DOHH2 (cell line): Measurements from ENCODE around the gene CLCA1.

ENCODE experiments used
- CTCF ChIP-seq: fragments of 200-600 bp; sonication (generic); IDR thresholded peaks from one replicate; pipeline ENCODE4 v1.5.1; 2014; ENCODE audit warnings: antibody characterized with exemption, mild to moderate bottlenecking, low read depth, low read length; ENCODE audit not compliant: poor library complexity, severe bottlenecking
- EZH2phosphoT487 ChIP-seq: fragments of 200-600 bp; sonication (generic); IDR thresholded peaks from 2 replicates; pipeline ENCODE4 v1.6.1; 2017; ENCODE audit warnings: borderline replicate concordance, mild to moderate bottlenecking, antibody characterized with exemption, low read length, moderate library complexity, mixed read lengths

- no peak for TF ChIP-seq CTCF
- TF ChIP-seq EZH2phosphoT487 = no peak
Observed at GRCh38 chr1:86450847-86451246, 17.9 kb upstream of the CLCA1 start.
